H1 (cell line): ENCODE results near the gene MOB1B. TPM values are rescaled to one million over a fixed set of nuclear protein-coding genes. Genes with fewer than 3 reads are reported as not detected.

ENCODE experiments used
- CTCF ChIA-PET: fragments of 300-600 bp; sonication (Branson Sonifier 250); formaldehyde crosslinking; loops from one replicate; lab custom pipeline; 2021; ENCODE audit not compliant: partially characterized antibody; lab: Charles Lee
- POLR2A ChIA-PET: fragments of 300-600 bp; sonication (Branson Sonifier 250); formaldehyde crosslinking; loops from one replicate; lab custom pipeline; 2021; ENCODE audit warnings: inconsistent platforms; ENCODE audit not compliant: partially characterized antibody; lab: Charles Lee
- DNase-seq, 2 experiments: peaks; one replicate each; pipeline versions ENCODE4 v3.0.0 to v3.0.0-alpha.2; 2010 to 2022; ENCODE audit warnings: low spot score in 2 of 2, low read depth in 1 of 2, mixed read lengths in 1 of 2
- FAIRE-seq: peaks from 2 replicates; lab custom pipeline; 2011; peaks lifted over from hg19 to GRCh38; lab: Jason Lieb, UNC
- H2AFZ ChIP-seq: 2 replicates; pipeline ENCODE4 v1.8.1; 2012; ENCODE audit warnings: low read length, inconsistent platforms
- H2AK5ac ChIP-seq: 2 replicates; pipeline ENCODE4 v1.6.1; 2013; ENCODE audit warnings: low read depth, low read length
- H2BK120ac ChIP-seq: replicated peaks from 2 replicates; pipeline ENCODE3; 2013; ENCODE audit warnings: low read depth, low read length, inconsistent platforms
- H2BK12ac ChIP-seq: 2 replicates; pipeline ENCODE4 v1.6.1; 2013; ENCODE audit warnings: low read depth, low read length
- H2BK15ac ChIP-seq: 2 replicates; pipeline ENCODE4 v1.6.1; 2013; ENCODE audit warnings: low read length
- H2BK20ac ChIP-seq: 2 replicates; pipeline ENCODE4 v1.6.1; 2013; ENCODE audit warnings: low read length
- H2BK5ac ChIP-seq: 2 replicates; pipeline ENCODE4 v1.6.1; 2013; ENCODE audit warnings: low read depth, low read length
- H3K14ac ChIP-seq: 2 replicates; pipeline ENCODE4 v1.6.1; 2013; ENCODE audit warnings: inconsistent platforms; ENCODE audit not compliant: insufficient read length
- H3K18ac ChIP-seq: 2 replicates; pipeline ENCODE4 v1.6.1; 2013; ENCODE audit warnings: low read length; ENCODE audit errors: extremely low read depth
- H3K23ac ChIP-seq: 2 replicates; pipeline ENCODE4 v1.6.1; 2013; ENCODE audit warnings: inconsistent platforms; ENCODE audit not compliant: insufficient read length
- H3K23me2 ChIP-seq: 2 replicates; pipeline ENCODE4 v1.6.1; 2013; ENCODE audit warnings: low read depth, low read length
- H3K27ac ChIP-seq: 2 replicates; pipeline ENCODE4 v1.6.1; 2011; ENCODE audit warnings: low read depth, low read length, inconsistent platforms
- H3K27me3 ChIP-seq, 4 experiments: replicated peaks in 1 of 4; 1 replicate in 1 of 4; 2 replicates in 3 of 4; pipeline versions ENCODE4 v1.6.1 to v1.8.1; 2011 to 2013; ENCODE audit warnings: low read length in 3 of 4, mild to moderate bottlenecking in 3 of 4, inconsistent platforms in 2 of 4, mixed read lengths in 2 of 4, moderate library complexity in 1 of 4; ENCODE audit not compliant: control insufficient read depth in 3 of 4, insufficient read depth in 3 of 4; ENCODE audit errors: extremely low read depth in 1 of 4
- H3K36me3 ChIP-seq, 4 experiments: 2 replicates each; pipeline versions ENCODE4 v1.6.1 to v1.8.1; 2011 to 2013; ENCODE audit warnings: mild to moderate bottlenecking in 4 of 4, low read length in 3 of 4, moderate library complexity in 2 of 4, control low read depth in 1 of 4, inconsistent platforms in 1 of 4; ENCODE audit not compliant: insufficient read depth in 4 of 4, control insufficient read depth in 2 of 4
- H3K4ac ChIP-seq: replicated peaks from 2 replicates; pipeline ENCODE3; 2013; ENCODE audit warnings: low read length, low read depth, mixed read lengths, inconsistent platforms; ENCODE audit not compliant: insufficient read length
- H3K4me1 ChIP-seq, 4 experiments: replicated peaks in 1 of 4; 1 replicate in 1 of 4; 2 replicates in 3 of 4; pipeline versions ENCODE4 v1.6.1 to v1.8.1; 2011 to 2013; ENCODE audit warnings: low read length in 3 of 4, inconsistent platforms in 2 of 4, mixed read lengths in 1 of 4; ENCODE audit not compliant: insufficient read depth in 4 of 4, control insufficient read depth in 3 of 4
- H3K4me2 ChIP-seq, 2 experiments: 2 replicates each; pipeline versions ENCODE4 v1.6.1 to v1.8.1; 2011 to 2013; ENCODE audit warnings: low read depth in 2 of 2, low read length in 2 of 2, control low read depth in 1 of 2, inconsistent platforms in 1 of 2, mild to moderate bottlenecking in 1 of 2; ENCODE audit not compliant: insufficient read depth in 1 of 2
- H3K4me3 ChIP-seq, 4 experiments: fragments of 200-600, 300-600 bp in 1 of 4; sonication (generic), shearing (Covaris generic), sonication (Bioruptor Twin) in 1 of 4; 2 replicates each; pipeline versions ENCODE4 v1.5.1 to v1.8.1; 2011 to 2016; ENCODE audit warnings: low read length in 4 of 4, low read depth in 3 of 4, control low read depth in 2 of 4, inconsistent platforms in 2 of 4, mild to moderate bottlenecking in 2 of 4, mixed read lengths in 1 of 4, moderate library complexity in 1 of 4; ENCODE audit not compliant: insufficient read depth in 2 of 4; ENCODE audit errors: extremely low read depth in 1 of 4
- H3K56ac ChIP-seq: replicated peaks from 2 replicates; pipeline ENCODE3; 2013; ENCODE audit warnings: low read depth, mild to moderate bottlenecking, mixed read lengths, low read length, inconsistent platforms; ENCODE audit not compliant: insufficient read length
- H3K79me1 ChIP-seq: 2 replicates; pipeline ENCODE4 v1.6.1; 2013; ENCODE audit warnings: low read depth, low read length, control low read depth
- H3K79me2 ChIP-seq, 2 experiments: 2 replicates each; pipeline versions ENCODE4 v1.6.1 to v1.8.1; 2012 to 2013; ENCODE audit warnings: low read length in 2 of 2, mild to moderate bottlenecking in 2 of 2, inconsistent platforms in 1 of 2; ENCODE audit not compliant: insufficient read depth in 2 of 2, control insufficient read depth in 1 of 2
- H3K9ac ChIP-seq, 4 experiments: replicated peaks in 1 of 4; 1 replicate in 1 of 4; 2 replicates in 3 of 4; pipeline versions ENCODE4 v1.6.1 to v1.8.1; 2011 to 2013; ENCODE audit warnings: low read depth in 3 of 4, low read length in 3 of 4, control low read depth in 2 of 4, mild to moderate bottlenecking in 2 of 4, moderate library complexity in 2 of 4, inconsistent platforms in 1 of 4; ENCODE audit errors: extremely low read depth in 1 of 4
- H3K9me3 ChIP-seq, 2 experiments: 2 replicates each; pipeline versions ENCODE4 v1.6.1 to v1.8.1; 2012 to 2013; ENCODE audit warnings: mild to moderate bottlenecking in 2 of 2, moderate library complexity in 2 of 2, control low read depth in 1 of 2, inconsistent platforms in 1 of 2, low read depth in 1 of 2, low read length in 1 of 2, mixed read lengths in 1 of 2; ENCODE audit not compliant: insufficient read depth in 2 of 2
- H4K20me1 ChIP-seq, 2 experiments: replicated peaks in 1 of 2; 2 replicates each; pipeline versions ENCODE3 to v1.8.1; 2011 to 2013; ENCODE audit warnings: inconsistent platforms in 2 of 2, low read length in 2 of 2, mild to moderate bottlenecking in 1 of 2; ENCODE audit not compliant: insufficient read depth in 2 of 2, control insufficient read depth in 1 of 2
- H4K5ac ChIP-seq: 2 replicates; pipeline ENCODE4 v1.6.1; 2013; ENCODE audit warnings: low read length, low read depth, mixed read lengths, inconsistent platforms; ENCODE audit not compliant: insufficient read length
- H4K8ac ChIP-seq: 2 replicates; pipeline ENCODE4 v1.8.0; 2013; ENCODE audit warnings: mild to moderate bottlenecking, moderate library complexity, low read length, inconsistent platforms; ENCODE audit not compliant: insufficient read depth; ENCODE audit errors: extremely low read depth
- H4K91ac ChIP-seq: replicated peaks from 2 replicates; pipeline ENCODE3; 2013; ENCODE audit warnings: low read length, mixed read lengths, inconsistent platforms; ENCODE audit not compliant: insufficient read length
- CBX8 ChIP-seq: fragments of 300-800, 300-1000 bp; sonication (generic); IDR thresholded peaks from 2 replicates; pipeline ENCODE4 v1.7.1; 2016; ENCODE audit warnings: low read depth, low read length, borderline replicate concordance
- CREB1 ChIP-seq: IDR thresholded peaks from 2 replicates; pipeline ENCODE4 v1.6.1; 2012; ENCODE audit warnings: inconsistent platforms
- NRF1 ChIP-seq: IDR thresholded peaks from 2 replicates; pipeline ENCODE4 v1.6.1; 2011; ENCODE audit warnings: mild to moderate bottlenecking, low read depth, low read length, improper control_type of control experiment
- RFX5 ChIP-seq: IDR thresholded peaks from 2 replicates; pipeline ENCODE4 v1.6.1; 2011; ENCODE audit warnings: low read depth, low read length, improper control_type of control experiment, borderline replicate concordance
- SIRT6 ChIP-seq: IDR thresholded peaks from one replicate; pipeline ENCODE4 v1.7.1; 2012; ENCODE audit warnings: low read length, inconsistent platforms
- SRF ChIP-seq: IDR thresholded peaks from 2 replicates; pipeline ENCODE4 v1.6.1; 2011; ENCODE audit warnings: mild to moderate bottlenecking, low read depth, low read length, moderate library complexity
- YY1 ChIP-seq: IDR thresholded peaks from 2 replicates; pipeline ENCODE4 v1.6.1; 2011; ENCODE audit warnings: low read depth, mild to moderate bottlenecking, low read length
- WGBS, 2 experiments: shearing (Covaris generic) in 1 of 2; methylation state at CpG; one replicate each; pipeline versions ENCODE4 v1.1.6 to v1.1.7; 2013 to 2015; ENCODE audit warnings: low lambda C conversion rate in 2 of 2, mixed read lengths in 2 of 2, inconsistent platforms in 1 of 2, low coverage in 1 of 2, missing lambda C conversion rate in 1 of 2; ENCODE audit not compliant: insufficient replicate concordance in 2 of 2, insufficient coverage in 1 of 2, insufficient read length in 1 of 2; ENCODE audit errors: extremely low coverage in 1 of 2, missing lambda C conversion rate in 1 of 2; 5-methylcytosine and 5-hydroxymethylcytosine counted together
- polyA plus RNA-seq, 7 experiments: library from polyadenylated mRNA; depleted of rRNA in 3 of 7; stranded (reverse) in 5 of 7; unstranded in 2 of 7; fragments of >200 nt in 5 of 7; fragments of 200-250 nt in 2 of 7; gene quantifications; 1 replicate in 5 of 7; 2 replicates in 1 of 7; 4 replicates in 1 of 7; pipeline versions ENCODE4 v1.2.1 to v1.2.3, GENCODE V29; 2011 to 2013; ENCODE audit warnings: missing spikeins in 2 of 7, mixed read lengths in 2 of 7
- total RNA-seq: library from RNA; stranded (reverse); fragmentation: NEBNext Ultra II Directional; extraction: Animal tissue kit (Norgen Biotek cat#: 25700); gene quantifications from 2 replicates; pipeline ENCODE4 v1.2.1, GENCODE V29; 2021
- TF ChIP-seq, protein P1 (sequence below): IDR thresholded peaks from 2 replicates; pipeline ENCODE4 v1.6.1; 2011; ENCODE audit warnings: low read length, improper control_type of control experiment

Gene MOB1B
- total and polyA plus RNA-seq, 2 of the 8 experiments (the other 6 are each of a cell fraction or from before 2014, with no cell fraction given) = 3.8 to 33.5 TPM

GRCh38 chr4:70915874-70916559 is 13.8 kb downstream of the MOB1B start:
- no peak for FAIRE-seq
- 80% methylated on average over 8 of the region's 8 CpGs; no CpG with 5 or more reads in 1 of the 2 experiments for WGBS, 2 experiments
- H4K20me1 ChIP-seq = no peaks in the 10 kb centered on the region

More at GRCh38 chr4:70915874-70916559, 13.8 kb downstream of the MOB1B start:
- Histone ChIP-seq H3K9ac (no peak overlapping the region), H4K8ac (no peak overlapping the region), H2BK120ac (no peak overlapping the region), H2BK20ac (no peak overlapping the region), H2BK5ac (no peak overlapping the region), H3K27ac (no peak overlapping the region), H3K18ac (no peak overlapping the region), H2BK15ac (no peak overlapping the region), H2BK12ac (no peak overlapping the region), H3K4me3 (no peak overlapping the region), H3K23ac (no peak overlapping the region), H3K79me1 (no peaks in the 10 kb centered on the region; the same call in 1 of the 2 replicates), H3K27me3 (no peaks in the 10 kb centered on the region), H3K9me3 (peaks cover 0 to 11% of the 10 kb centered on the region in 2 experiments; a peak in 2 of 4 replicates), H2AFZ (no peak overlapping the region), H3K4ac (no peak overlapping the region), H3K36me3 (peaks cover 0 to 6% (median 0%) of the 10 kb centered on the region in 4 experiments; a peak in 2 of 8 replicates), H3K14ac (no peak overlapping the region), H4K5ac (no peak overlapping the region), H3K4me1 (no peaks in the 10 kb centered on the region), H3K4me2 (no peak overlapping the region), H3K23me2 (no peaks in the 10 kb centered on the region), H2AK5ac (no peak overlapping the region), H4K91ac (no peak overlapping the region), H3K56ac (no peak overlapping the region), H3K79me2 (peaks cover 4 to 87% of the 10 kb centered on the region in 2 experiments; a peak in 3 of 4 replicates)
- no peak for TF ChIP-seq RFX5
- no peak for TF ChIP-seq CREB1
- TF ChIP-seq NRF1 = no peak
- no peak for TF ChIP-seq SIRT6
- no peak for TF ChIP-seq YY1
- TF ChIP-seq CBX8 = no peak
- TF ChIP-seq SRF = no peak
- TF ChIP-seq, protein P1, sequence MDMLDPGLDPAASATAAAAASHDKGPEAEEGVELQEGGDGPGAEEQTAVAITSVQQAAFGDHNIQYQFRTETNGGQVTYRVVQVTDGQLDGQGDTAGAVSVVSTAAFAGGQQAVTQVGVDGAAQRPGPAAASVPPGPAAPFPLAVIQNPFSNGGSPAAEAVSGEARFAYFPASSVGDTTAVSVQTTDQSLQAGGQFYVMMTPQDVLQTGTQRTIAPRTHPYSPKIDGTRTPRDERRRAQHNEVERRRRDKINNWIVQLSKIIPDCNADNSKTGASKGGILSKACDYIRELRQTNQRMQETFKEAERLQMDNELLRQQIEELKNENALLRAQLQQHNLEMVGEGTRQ = no peak
- CTCF ChIA-PET = interaction anchor here (0.6 to 1.4 kb wide), 4 partner anchors 11 to 558 kb away, joined by 3 read pairs; no protein-coding TSS in a partner anchor
- DNase-seq = no peak
- POLR2A ChIA-PET = interaction anchor here (1.5 to 2.1 kb wide), 2 partner anchors 7 to 9 kb away, joined by 4 read pairs; no protein-coding TSS in a partner anchor
